DMS153 treated with DMSO at 0.1 percent for 48 hours (cell line): ENCODE results near the gene RGS5.
"Not testable (repeated sequence)": the region's sequence is repeated elsewhere in the genome, so short reads cannot be mapped to it uniquely, and the experiment has no call there.

Experiments used
- DNase-seq: peaks from one replicate; lab custom pipeline; 2025; ENCODE audit not compliant: unreplicated experiment; lab: John Stamatoyannopoulos, UW

RGS5 gene

GRCh38 chr1:163202833-163203451, at the start of gene RGS5:
RGS5 (minus strand) TSS chr1:163202916; CDS start chr1:163202835, 81 bp downstream.
- DNase-seq: no peak

- DNase-seq: no peak
Observed at GRCh38 chr1:163250382-163250974, 47.8 kb upstream of the RGS5 start.

- DNase-seq: no peak
Observed at GRCh38 chr1:163248064-163248463, 45.3 kb upstream of the RGS5 start.

GRCh38 chr1:163244648-163245047, 41.9 kb upstream of the RGS5 start:
- not testable (repeated sequence) for DNase-seq

GRCh38 chr1:163241746-163242145, 39.0 kb upstream of the RGS5 start:
- DNase-seq: no peak

- DNase-seq: no peak
Observed at GRCh38 chr1:163240705-163241104, 38.0 kb upstream of the RGS5 start.

- not testable (repeated sequence) for DNase-seq
Observed at GRCh38 chr1:163233643-163234042, 30.9 kb upstream of the RGS5 start.

GRCh38 chr1:163231385-163231784, 28.7 kb upstream of the RGS5 start:
- no peak for DNase-seq

GRCh38 chr1:163230827-163231226, 28.1 kb upstream of the RGS5 start:
- DNase-seq: no peak

- DNase-seq: not testable (repeated sequence)
Observed at GRCh38 chr1:163228271-163228670, 25.6 kb upstream of the RGS5 start.

GRCh38 chr1:163227126-163227525, 24.4 kb upstream of the RGS5 start:
- DNase-seq: no peak

- no peak for DNase-seq
Observed at GRCh38 chr1:163213626-163214025, 10.9 kb upstream of the RGS5 start.

- DNase-seq: no peak
Observed at GRCh38 chr1:163211667-163212066, 9.0 kb upstream of the RGS5 start.

GRCh38 chr1:163205513-163205912, 2.8 kb upstream of the RGS5 start:
- no peak for DNase-seq

GRCh38 chr1:163203561-163203960, 845 bp upstream of the RGS5 start:
- no peak for DNase-seq

GRCh38 chr1:163201906-163202305, 810 bp downstream of the RGS5 start:
- DNase-seq: no peak

GRCh38 chr1:163197022-163197421, 5.7 kb downstream of the RGS5 start:
- DNase-seq: no peak

GRCh38 chr1:163196449-163196787, 6.3 kb downstream of the RGS5 start:
- no peak for DNase-seq

GRCh38 chr1:163195728-163196448, 6.8 kb downstream of the RGS5 start:
- DNase-seq: no peak

- no peak for DNase-seq
Observed at GRCh38 chr1:163191301-163191700, 11.4 kb downstream of the RGS5 start.

- DNase-seq: no peak
Observed at GRCh38 chr1:163188947-163189346, 13.8 kb downstream of the RGS5 start.

- no peak for DNase-seq
Observed at GRCh38 chr1:163187849-163188248, 14.9 kb downstream of the RGS5 start.
